CD4-positive, alpha-beta T cell (primary cell): ENCODE measurements around the gene UBD. TPM values are rescaled to one million over a fixed set of nuclear protein-coding genes. Genes with fewer than 3 reads are reported as not detected.

Source experiments
- ATAC-seq: fragments of 200-7000 bp; cut with Tn5 transposase; one replicate; pipeline ENCODE4 v1.10.0; 2022; ENCODE audit warnings: mild to moderate bottlenecking; ENCODE audit not compliant: poor library complexity
- CTCF ChIA-PET: fragments of 350-600 bp; sonication (Branson Sonifier 250); formaldehyde crosslinking; loops from one replicate; lab custom pipeline; 2021; ENCODE audit warnings: antibody characterized with exemption, inconsistent platforms; lab: Charles Lee
- POLR2A ChIA-PET: fragments of 350-600 bp; sonication (Branson Sonifier 250); formaldehyde crosslinking; loops from one replicate; lab custom pipeline; 2021; ENCODE audit warnings: antibody characterized with exemption, inconsistent platforms; lab: Charles Lee
- DNase-seq, 14 experiments: peaks; one replicate each; pipeline ENCODE4 v3.0.0-alpha.2; 2013 to 2020; ENCODE audit warnings: mixed read lengths in 2 of 14
- H3K27ac ChIP-seq, 2 donors: one replicate each; pipeline versions ENCODE4 v1.5.1 to v1.7.0; 2013; ENCODE audit warnings: low read length in 2 of 2, low read depth in 1 of 2, mild to moderate bottlenecking in 1 of 2
- H3K27me3 ChIP-seq, 2 experiments: 1 replicate in 1 of 2; 2 replicates in 1 of 2; pipeline versions ENCODE4 v1.6.1 to v1.7.0; 2013; ENCODE audit warnings: low read length in 2 of 2, control low read depth in 1 of 2, mild to moderate bottlenecking in 1 of 2, moderate library complexity in 1 of 2; ENCODE audit not compliant: insufficient read depth in 2 of 2, control insufficient read depth in 1 of 2
- H3K36me3 ChIP-seq: one replicate; pipeline ENCODE4 v1.6.1; 2013; ENCODE audit warnings: low read length, control low read depth; ENCODE audit not compliant: insufficient read depth
- H3K4me1 ChIP-seq: one replicate; pipeline ENCODE4 v1.6.1; 2013; ENCODE audit warnings: low read length, control low read depth; ENCODE audit not compliant: insufficient read depth
- H3K4me3 ChIP-seq: one replicate; pipeline ENCODE4 v1.5.1; 2013; ENCODE audit warnings: mild to moderate bottlenecking, low read length, moderate library complexity
- H3K9me3 ChIP-seq, 2 experiments: 1 replicate in 1 of 2; 2 replicates in 1 of 2; pipeline versions ENCODE4 v1.6.1 to v1.7.0; 2013; ENCODE audit warnings: low read length in 2 of 2, mild to moderate bottlenecking in 2 of 2, control low read depth in 1 of 2, moderate library complexity in 1 of 2; ENCODE audit not compliant: control insufficient read depth in 1 of 2, insufficient read depth in 1 of 2
- H3K27ac Mint-ChIP-seq: one replicate; pipeline ENCODE4 v1.8.0; 2020; ENCODE audit warnings: mixed read lengths
- H3K27me3 Mint-ChIP-seq: one replicate; pipeline ENCODE4 v1.8.0; 2021; ENCODE audit warnings: mixed read lengths
- H3K36me3 Mint-ChIP-seq: one replicate; pipeline ENCODE4 v1.8.0; 2021; ENCODE audit warnings: low read depth, mixed read lengths
- H3K4me1 Mint-ChIP-seq: one replicate; pipeline ENCODE4 v1.8.0; 2021; ENCODE audit warnings: low read depth, mixed read lengths
- H3K4me3 Mint-ChIP-seq: one replicate; pipeline ENCODE4 v1.8.0; 2020; ENCODE audit warnings: mild to moderate bottlenecking, mixed read lengths
- H3K9me3 Mint-ChIP-seq: one replicate; pipeline ENCODE4 v1.8.0; 2020; ENCODE audit warnings: mixed read lengths
- intact Hi-C, 2 experiments: fragments of 100-400 bp; cut with DNase I in 1 of 2; cut with micrococcal nuclease in 1 of 2; formaldehyde crosslinking; loops; one replicate each; pipeline versions ENCODE4 v1.15.1 to v1.9.0; 2023 to 2025; cut with DNase I, micrococcal nuclease
- total RNA-seq, 174 experiments: library from RNA in 2 of 174; stranded (reverse) in 2 of 174; gene quantifications; one replicate each; pipeline ENCODE4 v1.2.3 and lab custom pipeline; 2021 to 2026
- TF ChIP-seq, protein P1 (sequence below): fragments of 200-600 bp; IDR thresholded peaks from one replicate; pipeline ENCODE4 v1.8.0; 2022; ENCODE audit warnings: antibody characterized with exemption, mild to moderate bottlenecking

UBD gene
- total RNA-seq, 2 experiments from 2014 or later, result not detected

DNA sequence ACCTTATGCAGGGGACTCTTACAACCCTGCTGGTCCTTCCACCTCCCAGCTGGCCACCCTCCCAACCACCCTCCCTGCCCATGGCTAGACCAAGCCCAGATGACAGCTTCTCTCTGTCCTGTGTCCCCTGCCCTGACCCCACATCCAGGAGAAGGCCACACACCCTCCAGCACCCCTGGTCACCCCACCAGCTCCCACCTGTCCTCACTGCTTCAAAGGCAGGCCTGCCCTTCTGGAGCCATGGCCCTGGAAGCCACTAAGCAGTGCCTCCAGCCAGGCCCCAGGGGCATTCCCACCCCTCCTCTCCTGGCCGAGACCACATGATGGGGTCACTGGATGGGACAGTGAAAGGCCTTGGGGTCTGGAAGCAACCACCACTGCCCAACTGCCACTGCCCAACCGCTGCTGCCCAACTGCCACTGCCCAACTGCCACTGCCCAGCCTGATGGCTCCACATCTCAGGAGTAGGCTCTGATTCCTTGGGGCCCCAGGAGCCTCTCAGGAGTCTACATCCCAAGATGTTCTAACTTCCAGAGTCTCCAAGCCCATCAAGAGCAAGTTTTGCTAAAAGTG, 30.5 kb downstream of the UBD start:
- H3K36me3 Mint-ChIP-seq, result no peaks in the 10 kb centered on the region
- no peaks in the 10 kb centered on the region for H3K4me1 Mint-ChIP-seq
- no peaks in the 10 kb centered on the region for H3K9me3 ChIP-seq
- no peak overlapping the region for H3K27ac ChIP-seq
- DNase-seq (no peak), ATAC-seq (no peak)
- peaks cover 37% of the 10 kb centered on the region for H3K27me3 Mint-ChIP-seq
- no peaks in the 10 kb centered on the region for H3K9me3 Mint-ChIP-seq
- H3K4me3 ChIP-seq, result no peak overlapping the region
- intact Hi-C loops, result no loop called here
- CTCF ChIA-PET, result no interaction called here
- H3K27ac Mint-ChIP-seq, result no peak overlapping the region
- H3K36me3 ChIP-seq, result no peaks in the 10 kb centered on the region
- TF ChIP-seq, protein P1, sequence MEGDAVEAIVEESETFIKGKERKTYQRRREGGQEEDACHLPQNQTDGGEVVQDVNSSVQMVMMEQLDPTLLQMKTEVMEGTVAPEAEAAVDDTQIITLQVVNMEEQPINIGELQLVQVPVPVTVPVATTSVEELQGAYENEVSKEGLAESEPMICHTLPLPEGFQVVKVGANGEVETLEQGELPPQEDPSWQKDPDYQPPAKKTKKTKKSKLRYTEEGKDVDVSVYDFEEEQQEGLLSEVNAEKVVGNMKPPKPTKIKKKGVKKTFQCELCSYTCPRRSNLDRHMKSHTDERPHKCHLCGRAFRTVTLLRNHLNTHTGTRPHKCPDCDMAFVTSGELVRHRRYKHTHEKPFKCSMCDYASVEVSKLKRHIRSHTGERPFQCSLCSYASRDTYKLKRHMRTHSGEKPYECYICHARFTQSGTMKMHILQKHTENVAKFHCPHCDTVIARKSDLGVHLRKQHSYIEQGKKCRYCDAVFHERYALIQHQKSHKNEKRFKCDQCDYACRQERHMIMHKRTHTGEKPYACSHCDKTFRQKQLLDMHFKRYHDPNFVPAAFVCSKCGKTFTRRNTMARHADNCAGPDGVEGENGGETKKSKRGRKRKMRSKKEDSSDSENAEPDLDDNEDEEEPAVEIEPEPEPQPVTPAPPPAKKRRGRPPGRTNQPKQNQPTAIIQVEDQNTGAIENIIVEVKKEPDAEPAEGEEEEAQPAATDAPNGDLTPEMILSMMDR, result no peak
- H3K27me3 ChIP-seq, result peaks cover 0 to 14% of the 10 kb centered on the region in 2 experiments
- POLR2A ChIA-PET, result no interaction called here
- H3K4me1 ChIP-seq, result no peaks in the 10 kb centered on the region
- H3K4me3 Mint-ChIP-seq, result no peak overlapping the region

DNA sequence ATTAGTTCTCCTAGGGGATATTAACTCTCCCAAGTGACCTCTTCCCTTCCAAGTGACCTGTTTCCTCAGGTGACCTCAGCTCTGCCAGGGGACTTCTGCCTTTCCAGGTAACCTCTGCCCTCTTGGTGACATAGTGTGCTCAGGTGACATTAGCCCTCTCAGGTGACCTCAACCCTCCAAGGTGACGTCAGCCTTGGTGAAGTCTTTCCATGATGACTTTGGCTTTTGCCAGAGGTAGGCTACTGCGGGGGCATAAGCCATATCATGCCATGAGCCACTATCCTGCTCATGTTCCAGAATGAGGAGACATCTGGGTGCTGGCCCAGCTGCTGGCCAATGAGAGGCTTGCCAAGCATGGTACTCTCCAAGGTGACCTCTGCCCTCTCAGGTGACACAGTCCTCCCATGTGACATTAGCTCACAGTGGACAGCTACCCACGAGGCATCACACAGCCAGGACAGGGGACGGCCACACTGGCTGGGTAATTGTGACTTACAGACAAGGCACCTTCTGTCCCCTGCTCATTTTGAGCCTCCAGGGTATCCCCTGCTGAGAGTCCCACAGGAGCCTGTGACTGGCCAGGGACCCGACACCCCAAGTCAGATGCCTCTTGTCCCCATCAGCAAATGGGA, 31.1 kb downstream of the UBD start:
- Mint-ChIP-seq H3K4me1 (no peaks in the 10 kb centered on the region), H3K9me3 (no peaks in the 10 kb centered on the region), H3K36me3 (no peaks in the 10 kb centered on the region), H3K27me3 (peaks cover 37% of the 10 kb centered on the region), H3K27ac (no peak overlapping the region), H3K4me3 (no peak overlapping the region)
- Histone ChIP-seq H3K27ac (no peak overlapping the region), H3K27me3 (peaks cover 2 to 14% of the 10 kb centered on the region in 2 experiments), H3K36me3 (no peaks in the 10 kb centered on the region), H3K4me1 (no peaks in the 10 kb centered on the region), H3K4me3 (no peak overlapping the region), H3K9me3 (no peaks in the 10 kb centered on the region)
- ChIA-PET POLR2A (no interaction called here), CTCF (interaction anchor here (1.1 kb wide), 1 partner anchor 14 kb away, joined by 3 read pairs; no protein-coding TSS in a partner anchor)
- TF ChIP-seq, protein P1, result no peak
- ATAC-seq (no peak), DNase-seq (no peak)
- intact Hi-C loops, result no loop called here

DNA sequence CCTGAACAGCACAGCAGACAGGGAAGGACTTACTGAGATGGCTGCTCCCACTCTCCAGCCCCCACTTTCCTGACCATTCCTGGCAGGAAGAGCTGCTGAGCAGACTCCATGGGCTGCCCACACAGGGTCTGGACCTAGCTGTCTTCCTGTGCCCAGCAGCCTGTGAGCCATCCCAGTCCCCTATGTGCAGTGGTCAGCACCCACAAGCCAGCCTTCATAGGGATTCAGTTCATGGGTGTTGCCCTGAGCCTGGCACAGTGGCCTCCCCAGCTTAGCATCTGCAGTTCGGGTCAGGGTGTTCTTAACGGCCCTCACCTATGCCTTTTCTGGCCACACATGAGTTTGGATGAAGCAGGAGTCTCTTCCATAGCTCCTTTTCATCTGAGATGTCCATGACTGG, 32.0 kb downstream of the UBD start:
- Mint-ChIP-seq H3K36me3 (no peaks in the 10 kb centered on the region), H3K27ac (no peak overlapping the region), H3K9me3 (no peaks in the 10 kb centered on the region), H3K4me1 (no peaks in the 10 kb centered on the region), H3K27me3 (peaks cover 37% of the 10 kb centered on the region), H3K4me3 (no peak overlapping the region)
- ChIA-PET CTCF (interaction anchor here (1.1 kb wide), 1 partner anchor 13 kb away, joined by 3 read pairs; no protein-coding TSS in a partner anchor), POLR2A (no interaction called here)
- DNase-seq, result no peak
- TF ChIP-seq, protein P1, result no peak
- ATAC-seq, result no peak
- no peaks in the 10 kb centered on the region for H3K36me3 ChIP-seq
- H3K27ac ChIP-seq, result no peak overlapping the region
- no peaks in the 10 kb centered on the region for H3K4me1 ChIP-seq
- H3K4me3 ChIP-seq, result no peak overlapping the region
- intact Hi-C loops, result no loop called here
- peaks cover 4 to 14% of the 10 kb centered on the region in 2 experiments for H3K27me3 ChIP-seq
- no peaks in the 10 kb centered on the region for H3K9me3 ChIP-seq
